Fibroblast of gingiva (primary cell): ENCODE results near the gene OR51F2.
"Not testable (repeated sequence)": the region's sequence is repeated elsewhere in the genome, so short reads cannot be mapped to it uniquely, and the experiment has no call there.

Source experiments
- DNase-seq: peaks from one replicate; pipeline ENCODE4 v3.0.0-alpha.2; 2011; ENCODE audit warnings: low read depth

OR51F2 gene

GRCh38 chr11:4821021-4821420 lies at the start of gene OR51F2:
TSS of gene OR51F2 (plus strand) at chr11:4821321. CDS start at chr11:4821422, 101 bp downstream.
- DNase-seq: no peak

- no peak for DNase-seq
Observed at GRCh38 chr11:4782454-4782853, 38.7 kb upstream of the OR51F2 start.

GRCh38 chr11:4797206-4797605 lies 23.9 kb upstream of the OR51F2 start:
- no peak for DNase-seq

GRCh38 chr11:4798427-4799183 lies 22.5 kb upstream of the OR51F2 start:
- DNase-seq: no peak

GRCh38 chr11:4801316-4801715 lies 19.8 kb upstream of the OR51F2 start:
- not testable (repeated sequence) for DNase-seq

- DNase-seq: no peak
Observed at GRCh38 chr11:4804280-4804679, 16.8 kb upstream of the OR51F2 start, which contains the start of gene OR52R1. TSS of gene OR52R1 (minus strand) at chr11:4804380. CDS start at chr11:4804380, 0 bp downstream.

GRCh38 chr11:4808476-4808875 lies 12.6 kb upstream of the OR51F2 start:
- DNase-seq: no peak

- no peak for DNase-seq
Observed at GRCh38 chr11:4809246-4809645, 11.9 kb upstream of the OR51F2 start.

- DNase-seq: no peak
Observed at GRCh38 chr11:4825132-4825531, 4.0 kb downstream of the OR51F2 start.

- no peak for DNase-seq
Observed at GRCh38 chr11:4826425-4826824, 5.3 kb downstream of the OR51F2 start.

GRCh38 chr11:4830346-4830745 lies 9.2 kb downstream of the OR51F2 start:
- no peak for DNase-seq

- DNase-seq: no peak
Observed at GRCh38 chr11:4830909-4831308, 9.8 kb downstream of the OR51F2 start.

GRCh38 chr11:4839851-4840549 lies 18.9 kb downstream of the OR51F2 start:
- no peak for DNase-seq

GRCh38 chr11:4848908-4849532 lies 27.9 kb downstream of the OR51F2 start, which contains the start of gene OR51S1:
TSS of gene OR51S1 (minus strand) at chr11:4849208. CDS start at chr11:4849208, 0 bp downstream.
- DNase-seq: no peak

- DNase-seq: no peak
Observed at GRCh38 chr11:4851033-4851432, 29.9 kb downstream of the OR51F2 start.

GRCh38 chr11:4854286-4854685 lies 33.2 kb downstream of the OR51F2 start:
- DNase-seq: not testable (repeated sequence)

GRCh38 chr11:4862447-4863236 lies 41.5 kb downstream of the OR51F2 start:
- no peak for DNase-seq

- DNase-seq: no peak
Observed at GRCh38 chr11:4863876-4864275, 42.8 kb downstream of the OR51F2 start.

- no peak for DNase-seq
Observed at GRCh38 chr11:4865855-4866254, 44.7 kb downstream of the OR51F2 start.
